Measurements from ENCODE around the gene PCMT1. TPM values are rescaled to one million over a fixed set of nuclear protein-coding genes. Genes with fewer than 3 reads are reported as not detected.

The PCMT1 gene
- total and polyA plus RNA-seq, 9 of the 15 experiments (the other 6 are each of a cell fraction or from before 2014, with no cell fraction given) = 217 to 541 (median 327) TPM

DNA sequence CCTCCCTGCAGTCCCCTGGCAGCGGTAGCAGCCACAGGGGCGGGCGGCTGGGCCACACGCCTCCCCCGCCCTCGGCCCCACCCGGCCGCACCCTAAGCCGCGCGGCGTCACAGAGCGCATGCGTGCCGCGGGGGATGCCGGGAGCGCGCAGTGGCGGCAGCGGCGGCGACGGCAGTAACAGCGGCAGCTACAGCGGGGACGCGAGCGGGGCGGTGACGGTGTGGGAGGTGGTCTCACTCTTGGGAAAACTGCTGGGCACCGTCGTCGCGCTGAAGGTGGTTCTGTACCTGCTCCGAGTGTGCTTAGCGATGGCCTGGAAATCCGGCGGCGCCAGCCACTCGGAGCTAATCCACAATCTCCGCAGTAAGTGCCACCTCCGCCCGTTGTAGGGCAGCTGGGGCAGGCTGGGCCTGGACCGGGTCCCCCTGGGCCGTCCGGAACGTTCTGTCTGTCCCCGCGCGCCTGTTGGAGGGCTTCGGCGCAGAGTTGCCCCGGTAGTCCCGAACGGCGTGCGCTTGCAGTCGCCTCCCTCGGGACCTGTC, at the start of gene PCMT1 (continued):
- TF ChIP-seq, protein P1, sequence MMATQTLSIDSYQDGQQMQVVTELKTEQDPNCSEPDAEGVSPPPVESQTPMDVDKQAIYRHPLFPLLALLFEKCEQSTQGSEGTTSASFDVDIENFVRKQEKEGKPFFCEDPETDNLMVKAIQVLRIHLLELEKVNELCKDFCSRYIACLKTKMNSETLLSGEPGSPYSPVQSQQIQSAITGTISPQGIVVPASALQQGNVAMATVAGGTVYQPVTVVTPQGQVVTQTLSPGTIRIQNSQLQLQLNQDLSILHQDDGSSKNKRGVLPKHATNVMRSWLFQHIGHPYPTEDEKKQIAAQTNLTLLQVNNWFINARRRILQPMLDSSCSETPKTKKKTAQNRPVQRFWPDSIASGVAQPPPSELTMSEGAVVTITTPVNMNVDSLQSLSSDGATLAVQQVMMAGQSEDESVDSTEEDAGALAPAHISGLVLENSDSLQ (IDR thresholded peaks at IDR 0.05) = no peak
- TF ChIP-seq MCM3 (IDR thresholded peaks at IDR 0.05) = no peak
- TF ChIP-seq, protein P2, sequence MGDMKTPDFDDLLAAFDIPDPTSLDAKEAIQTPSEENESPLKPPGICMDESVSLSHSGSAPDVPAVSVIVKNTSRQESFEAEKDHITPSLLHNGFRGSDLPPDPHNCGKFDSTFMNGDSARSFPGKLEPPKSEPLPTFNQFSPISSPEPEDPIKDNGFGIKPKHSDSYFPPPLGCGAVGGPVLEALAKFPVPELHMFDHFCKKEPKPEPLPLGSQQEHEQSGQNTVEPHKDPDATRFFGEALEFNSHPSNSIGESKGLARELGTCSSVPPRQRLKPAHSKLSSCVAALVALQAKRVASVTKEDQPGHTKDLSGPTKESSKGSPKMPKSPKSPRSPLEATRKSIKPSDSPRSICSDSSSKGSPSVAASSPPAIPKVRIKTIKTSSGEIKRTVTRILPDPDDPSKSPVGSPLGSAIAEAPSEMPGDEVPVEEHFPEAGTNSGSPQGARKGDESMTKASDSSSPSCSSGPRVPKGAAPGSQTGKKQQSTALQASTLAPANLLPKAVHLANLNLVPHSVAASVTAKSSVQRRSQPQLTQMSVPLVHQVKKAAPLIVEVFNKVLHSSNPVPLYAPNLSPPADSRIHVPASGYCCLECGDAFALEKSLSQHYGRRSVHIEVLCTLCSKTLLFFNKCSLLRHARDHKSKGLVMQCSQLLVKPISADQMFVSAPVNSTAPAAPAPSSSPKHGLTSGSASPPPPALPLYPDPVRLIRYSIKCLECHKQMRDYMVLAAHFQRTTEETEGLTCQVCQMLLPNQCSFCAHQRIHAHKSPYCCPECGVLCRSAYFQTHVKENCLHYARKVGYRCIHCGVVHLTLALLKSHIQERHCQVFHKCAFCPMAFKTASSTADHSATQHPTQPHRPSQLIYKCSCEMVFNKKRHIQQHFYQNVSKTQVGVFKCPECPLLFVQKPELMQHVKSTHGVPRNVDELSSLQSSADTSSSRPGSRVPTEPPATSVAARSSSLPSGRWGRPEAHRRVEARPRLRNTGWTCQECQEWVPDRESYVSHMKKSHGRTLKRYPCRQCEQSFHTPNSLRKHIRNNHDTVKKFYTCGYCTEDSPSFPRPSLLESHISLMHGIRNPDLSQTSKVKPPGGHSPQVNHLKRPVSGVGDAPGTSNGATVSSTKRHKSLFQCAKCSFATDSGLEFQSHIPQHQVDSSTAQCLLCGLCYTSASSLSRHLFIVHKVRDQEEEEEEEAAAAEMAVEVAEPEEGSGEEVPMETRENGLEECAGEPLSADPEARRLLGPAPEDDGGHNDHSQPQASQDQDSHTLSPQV (IDR thresholded peaks at IDR 0.05) = no peak; the same call in none of the 2 replicates
- TF ChIP-seq, protein P3, sequence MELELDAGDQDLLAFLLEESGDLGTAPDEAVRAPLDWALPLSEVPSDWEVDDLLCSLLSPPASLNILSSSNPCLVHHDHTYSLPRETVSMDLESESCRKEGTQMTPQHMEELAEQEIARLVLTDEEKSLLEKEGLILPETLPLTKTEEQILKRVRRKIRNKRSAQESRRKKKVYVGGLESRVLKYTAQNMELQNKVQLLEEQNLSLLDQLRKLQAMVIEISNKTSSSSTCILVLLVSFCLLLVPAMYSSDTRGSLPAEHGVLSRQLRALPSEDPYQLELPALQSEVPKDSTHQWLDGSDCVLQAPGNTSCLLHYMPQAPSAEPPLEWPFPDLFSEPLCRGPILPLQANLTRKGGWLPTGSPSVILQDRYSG (tag; conservative IDR thresholded peaks at IDR 0.05; ENCODE audit: low read depth) = no peak
- TF ChIP-seq ILF3 (IDR thresholded peaks at IDR 0.05; ENCODE audit: borderline replicate concordance) = no peak
- TF ChIP-seq, protein P4, sequence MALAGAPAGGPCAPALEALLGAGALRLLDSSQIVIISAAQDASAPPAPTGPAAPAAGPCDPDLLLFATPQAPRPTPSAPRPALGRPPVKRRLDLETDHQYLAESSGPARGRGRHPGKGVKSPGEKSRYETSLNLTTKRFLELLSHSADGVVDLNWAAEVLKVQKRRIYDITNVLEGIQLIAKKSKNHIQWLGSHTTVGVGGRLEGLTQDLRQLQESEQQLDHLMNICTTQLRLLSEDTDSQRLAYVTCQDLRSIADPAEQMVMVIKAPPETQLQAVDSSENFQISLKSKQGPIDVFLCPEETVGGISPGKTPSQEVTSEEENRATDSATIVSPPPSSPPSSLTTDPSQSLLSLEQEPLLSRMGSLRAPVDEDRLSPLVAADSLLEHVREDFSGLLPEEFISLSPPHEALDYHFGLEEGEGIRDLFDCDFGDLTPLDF (CRISPR knock-in tag; IDR thresholded peaks at IDR 0.05) = peak; percentile 39; the same call in 1 of the 2 replicates
- TF ChIP-seq ZNF764 (CRISPR knock-in tag; IDR thresholded peaks at IDR 0.05; ENCODE audit: low read depth) = no peak
- TF ChIP-seq HNRNPK (IDR thresholded peaks at IDR 0.05; ENCODE audit: low read depth, low read length, poor library complexity, severe bottlenecking) = no peak
- TF ChIP-seq, protein P5, sequence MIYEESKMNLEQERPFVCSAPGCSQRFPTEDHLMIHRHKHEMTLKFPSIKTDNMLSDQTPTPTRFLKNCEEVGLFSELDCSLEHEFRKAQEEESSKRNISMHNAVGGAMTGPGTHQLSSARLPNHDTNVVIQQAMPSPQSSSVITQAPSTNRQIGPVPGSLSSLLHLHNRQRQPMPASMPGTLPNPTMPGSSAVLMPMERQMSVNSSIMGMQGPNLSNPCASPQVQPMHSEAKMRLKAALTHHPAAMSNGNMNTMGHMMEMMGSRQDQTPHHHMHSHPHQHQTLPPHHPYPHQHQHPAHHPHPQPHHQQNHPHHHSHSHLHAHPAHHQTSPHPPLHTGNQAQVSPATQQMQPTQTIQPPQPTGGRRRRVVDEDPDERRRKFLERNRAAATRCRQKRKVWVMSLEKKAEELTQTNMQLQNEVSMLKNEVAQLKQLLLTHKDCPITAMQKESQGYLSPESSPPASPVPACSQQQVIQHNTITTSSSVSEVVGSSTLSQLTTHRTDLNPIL (CRISPR knock-in tag; IDR thresholded peaks at IDR 0.05) = no peak
- TF ChIP-seq, protein P6, sequence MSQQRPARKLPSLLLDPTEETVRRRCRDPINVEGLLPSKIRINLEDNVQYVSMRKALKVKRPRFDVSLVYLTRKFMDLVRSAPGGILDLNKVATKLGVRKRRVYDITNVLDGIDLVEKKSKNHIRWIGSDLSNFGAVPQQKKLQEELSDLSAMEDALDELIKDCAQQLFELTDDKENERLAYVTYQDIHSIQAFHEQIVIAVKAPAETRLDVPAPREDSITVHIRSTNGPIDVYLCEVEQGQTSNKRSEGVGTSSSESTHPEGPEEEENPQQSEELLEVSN (IDR thresholded peaks at IDR 0.05; ENCODE audit: borderline replicate concordance in 1 of 2, extremely low read depth in 1 of 2, insufficient read depth in 1 of 2, insufficient read length in 1 of 2, low read depth in 1 of 2, low read length in 1 of 2, poor library complexity in 1 of 2, severe bottlenecking in 1 of 2) = peak; percentile 74 to 89
- TF ChIP-seq, protein P7, sequence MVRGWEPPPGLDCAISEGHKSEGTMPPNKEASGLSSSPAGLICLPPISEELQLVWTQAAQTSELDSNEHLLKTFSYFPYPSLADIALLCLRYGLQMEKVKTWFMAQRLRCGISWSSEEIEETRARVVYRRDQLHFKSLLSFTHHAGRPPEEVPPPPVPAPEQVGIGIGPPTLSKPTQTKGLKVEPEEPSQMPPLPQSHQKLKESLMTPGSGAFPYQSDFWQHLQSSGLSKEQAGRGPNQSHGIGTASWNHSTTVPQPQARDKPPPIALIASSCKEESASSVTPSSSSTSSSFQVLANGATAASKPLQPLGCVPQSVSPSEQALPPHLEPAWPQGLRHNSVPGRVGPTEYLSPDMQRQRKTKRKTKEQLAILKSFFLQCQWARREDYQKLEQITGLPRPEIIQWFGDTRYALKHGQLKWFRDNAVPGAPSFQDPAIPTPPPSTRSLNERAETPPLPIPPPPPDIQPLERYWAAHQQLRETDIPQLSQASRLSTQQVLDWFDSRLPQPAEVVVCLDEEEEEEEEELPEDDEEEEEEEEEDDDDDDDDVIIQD (CRISPR knock-in tag; IDR thresholded peaks at IDR 0.05) = no peak
- no peak for TF ChIP-seq CCAR2 (IDR thresholded peaks at IDR 0.05; ENCODE audit: low read depth, low read length)
- TF ChIP-seq MCM7 (IDR thresholded peaks at IDR 0.05) = no peak
- TF ChIP-seq PHF20 (IDR thresholded peaks at IDR 0.05; ENCODE audit: partially characterized antibody) = peak; percentile 28
- TF ChIP-seq MCM2 (IDR thresholded peaks at IDR 0.05; ENCODE audit: low read depth) = no peak
